ENCODE data around the gene SEL1L3. TPM values are rescaled to one million over a fixed set of nuclear protein-coding genes. Genes with fewer than 3 reads are reported as not detected.

Gene SEL1L3
- total RNA-seq, 1 experiment from 2014 or later, result 28.1 TPM

DNA sequence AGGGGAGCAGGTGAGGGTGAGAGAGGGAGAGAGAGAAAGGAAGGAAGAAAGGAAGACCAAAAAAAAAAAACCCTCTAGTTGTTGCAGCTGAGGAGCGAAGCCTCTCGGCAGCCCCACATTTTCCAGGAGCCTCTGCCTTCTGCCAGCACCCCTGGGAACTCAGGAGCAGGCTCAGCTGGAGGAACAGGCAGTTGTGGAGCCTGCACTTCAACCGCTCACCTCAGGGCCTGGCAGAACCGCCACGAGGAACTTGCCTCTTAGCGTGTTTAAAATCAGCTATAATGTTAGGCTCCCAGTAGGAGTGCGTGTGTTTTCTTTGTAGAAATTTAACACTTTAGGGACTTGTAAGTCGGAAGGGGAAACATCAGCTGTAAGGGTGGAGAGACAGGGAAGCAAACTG lies 65.7 kb downstream of the SEL1L3 start:
- Mint-ChIP-seq H3K27me3 (ENCODE audit: insufficient read depth, unreplicated experiment) (no peaks in the 10 kb centered on the region), H3K27ac (ENCODE audit: low read depth, unreplicated experiment) (no peak overlapping the region), H3K36me3 (ENCODE audit: insufficient read depth, unreplicated experiment) (peaks cover 22% of the 10 kb centered on the region), H3K4me1 (ENCODE audit: insufficient read depth, unreplicated experiment) (no peaks in the 10 kb centered on the region), H3K9me3 (ENCODE audit: unreplicated experiment) (no peaks in the 10 kb centered on the region), H3K4me3 (ENCODE audit: unreplicated experiment) (no peak overlapping the region)
- BruUV-seq (replicated peaks), result no TSS peak
- DNase-seq (ENCODE audit: unreplicated experiment), result no peak
- ChIA-PET CTCF (interaction anchor here (0.6 kb wide), 1 partner anchor 144 kb away, joined by 3 read pairs; no protein-coding TSS in a partner anchor), POLR2A (no interaction called here)
- intact Hi-C loops (cut with micrococcal nuclease), result no loop called here
- no peak for TF ChIP-seq CTCF (IDR thresholded peaks at IDR 0.05; ENCODE audit: unreplicated experiment)

GRCh38 chr4:25795566-25796454 lies 67.0 kb downstream of the SEL1L3 start:
- ChIA-PET CTCF (no interaction called here), POLR2A (interaction anchor here (0.6 kb wide), 1 partner anchor 23 kb away, joined by 3 read pairs; no protein-coding TSS in a partner anchor)
- intact Hi-C loops (cut with micrococcal nuclease), result no loop called here
- Mint-ChIP-seq H3K9me3 (ENCODE audit: unreplicated experiment) (no peaks in the 10 kb centered on the region), H3K27me3 (ENCODE audit: insufficient read depth, unreplicated experiment) (no peaks in the 10 kb centered on the region), H3K27ac (ENCODE audit: low read depth, unreplicated experiment) (no peak overlapping the region), H3K4me1 (ENCODE audit: insufficient read depth, unreplicated experiment) (no peaks in the 10 kb centered on the region), H3K36me3 (ENCODE audit: insufficient read depth, unreplicated experiment) (peaks cover 25% of the 10 kb centered on the region), H3K4me3 (ENCODE audit: unreplicated experiment) (no peak overlapping the region)
- no peak for TF ChIP-seq CTCF (IDR thresholded peaks at IDR 0.05; ENCODE audit: unreplicated experiment)
- no TSS peak for BruUV-seq (replicated peaks)
- peak; percentile 28 for DNase-seq (ENCODE audit: unreplicated experiment)

- DNase-seq (ENCODE audit: unreplicated experiment), result no peak
- no peak for TF ChIP-seq CTCF (IDR thresholded peaks at IDR 0.05; ENCODE audit: unreplicated experiment)
- Mint-ChIP-seq H3K9me3 (ENCODE audit: unreplicated experiment) (no peaks in the 10 kb centered on the region), H3K36me3 (ENCODE audit: insufficient read depth, unreplicated experiment) (peaks cover 25% of the 10 kb centered on the region), H3K4me3 (ENCODE audit: unreplicated experiment) (no peak overlapping the region), H3K27ac (ENCODE audit: low read depth, unreplicated experiment) (no peak overlapping the region), H3K4me1 (ENCODE audit: insufficient read depth, unreplicated experiment) (no peaks in the 10 kb centered on the region), H3K27me3 (ENCODE audit: insufficient read depth, unreplicated experiment) (no peaks in the 10 kb centered on the region)
- POLR2A ChIA-PET, result no interaction called here
- intact Hi-C loops (cut with micrococcal nuclease), result no loop called here
- CTCF ChIA-PET, result no interaction called here
- BruUV-seq (replicated peaks), result no TSS peak
Measured at GRCh38 chr4:25795091-25795490, 67.7 kb downstream of the SEL1L3 start.

DNA sequence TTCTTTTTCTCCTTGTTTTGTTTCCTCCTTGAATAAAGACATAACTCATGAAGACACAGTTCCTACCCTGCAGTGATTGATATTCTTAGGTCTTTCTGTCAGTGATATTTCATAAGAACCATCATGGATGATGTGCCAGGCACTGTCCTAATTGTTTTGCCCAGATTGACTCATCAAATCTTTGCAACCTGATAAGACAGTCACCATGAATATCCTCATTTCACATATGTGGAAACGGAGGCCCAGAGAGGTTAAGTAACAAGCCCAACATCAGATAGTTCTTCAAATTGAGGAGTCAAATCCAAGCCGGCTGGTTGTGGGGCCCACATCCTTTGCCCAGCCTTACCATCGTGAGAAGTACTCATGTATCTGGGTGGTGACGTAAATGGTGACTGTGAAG lies 69.9 kb downstream of the SEL1L3 start:
- Mint-ChIP-seq H3K4me3 (ENCODE audit: unreplicated experiment) (no peak overlapping the region), H3K9me3 (ENCODE audit: unreplicated experiment) (no peaks in the 10 kb centered on the region), H3K4me1 (ENCODE audit: insufficient read depth, unreplicated experiment) (no peaks in the 10 kb centered on the region), H3K27me3 (ENCODE audit: insufficient read depth, unreplicated experiment) (no peaks in the 10 kb centered on the region), H3K36me3 (ENCODE audit: insufficient read depth, unreplicated experiment) (peaks cover 24% of the 10 kb centered on the region), H3K27ac (ENCODE audit: low read depth, unreplicated experiment) (no peak overlapping the region)
- intact Hi-C loops (cut with micrococcal nuclease), result no loop called here
- no peak for TF ChIP-seq CTCF (IDR thresholded peaks at IDR 0.05; ENCODE audit: unreplicated experiment)
- POLR2A ChIA-PET, result no interaction called here
- CTCF ChIA-PET, result interaction anchor here (0.5 to 1.7 kb wide), 10 partner anchors 15 to 1071 kb away, joined by 3 to 7 read pairs (median 4); no protein-coding TSS in a partner anchor
- DNase-seq (ENCODE audit: unreplicated experiment), result peak; percentile 4
- BruUV-seq (replicated peaks), result no TSS peak
